Right renal pelvis (tissue), 4 donors: ENCODE results near the gene SECISBP2L. TPM values are rescaled to one million over a fixed set of nuclear protein-coding genes. Genes with fewer than 3 reads are reported as not detected.
"Not testable (repeated sequence)": the region's sequence is repeated elsewhere in the genome, so short reads cannot be mapped to it uniquely, and the experiment has no call there.

ENCODE experiments used
- DNase-seq, 4 donors: peaks; one replicate each; pipeline ENCODE4 v3.0.0-alpha.2; 2013; ENCODE audit warnings: low read depth in 4 of 4, low spot score in 3 of 4, missing footprints in 1 of 4
- polyA plus RNA-seq, 4 donors: library from polyadenylated mRNA; unstranded; fragments of 120-200 nt; gene quantifications; one replicate each; pipeline ENCODE4 v1.2.1, GENCODE V29; 2013; ENCODE audit not compliant: insufficient read length in 4 of 4

The SECISBP2L gene, protein sequence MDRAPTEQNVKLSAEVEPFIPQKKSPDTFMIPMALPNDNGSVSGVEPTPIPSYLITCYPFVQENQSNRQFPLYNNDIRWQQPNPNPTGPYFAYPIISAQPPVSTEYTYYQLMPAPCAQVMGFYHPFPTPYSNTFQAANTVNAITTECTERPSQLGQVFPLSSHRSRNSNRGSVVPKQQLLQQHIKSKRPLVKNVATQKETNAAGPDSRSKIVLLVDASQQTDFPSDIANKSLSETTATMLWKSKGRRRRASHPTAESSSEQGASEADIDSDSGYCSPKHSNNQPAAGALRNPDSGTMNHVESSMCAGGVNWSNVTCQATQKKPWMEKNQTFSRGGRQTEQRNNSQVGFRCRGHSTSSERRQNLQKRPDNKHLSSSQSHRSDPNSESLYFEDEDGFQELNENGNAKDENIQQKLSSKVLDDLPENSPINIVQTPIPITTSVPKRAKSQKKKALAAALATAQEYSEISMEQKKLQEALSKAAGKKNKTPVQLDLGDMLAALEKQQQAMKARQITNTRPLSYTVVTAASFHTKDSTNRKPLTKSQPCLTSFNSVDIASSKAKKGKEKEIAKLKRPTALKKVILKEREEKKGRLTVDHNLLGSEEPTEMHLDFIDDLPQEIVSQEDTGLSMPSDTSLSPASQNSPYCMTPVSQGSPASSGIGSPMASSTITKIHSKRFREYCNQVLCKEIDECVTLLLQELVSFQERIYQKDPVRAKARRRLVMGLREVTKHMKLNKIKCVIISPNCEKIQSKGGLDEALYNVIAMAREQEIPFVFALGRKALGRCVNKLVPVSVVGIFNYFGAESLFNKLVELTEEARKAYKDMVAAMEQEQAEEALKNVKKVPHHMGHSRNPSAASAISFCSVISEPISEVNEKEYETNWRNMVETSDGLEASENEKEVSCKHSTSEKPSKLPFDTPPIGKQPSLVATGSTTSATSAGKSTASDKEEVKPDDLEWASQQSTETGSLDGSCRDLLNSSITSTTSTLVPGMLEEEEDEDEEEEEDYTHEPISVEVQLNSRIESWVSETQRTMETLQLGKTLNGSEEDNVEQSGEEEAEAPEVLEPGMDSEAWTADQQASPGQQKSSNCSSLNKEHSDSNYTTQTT
- polyA plus RNA-seq = 10 to 100 TPM; 46.8 to 60.5 (median 54.8) TPM

DNA sequence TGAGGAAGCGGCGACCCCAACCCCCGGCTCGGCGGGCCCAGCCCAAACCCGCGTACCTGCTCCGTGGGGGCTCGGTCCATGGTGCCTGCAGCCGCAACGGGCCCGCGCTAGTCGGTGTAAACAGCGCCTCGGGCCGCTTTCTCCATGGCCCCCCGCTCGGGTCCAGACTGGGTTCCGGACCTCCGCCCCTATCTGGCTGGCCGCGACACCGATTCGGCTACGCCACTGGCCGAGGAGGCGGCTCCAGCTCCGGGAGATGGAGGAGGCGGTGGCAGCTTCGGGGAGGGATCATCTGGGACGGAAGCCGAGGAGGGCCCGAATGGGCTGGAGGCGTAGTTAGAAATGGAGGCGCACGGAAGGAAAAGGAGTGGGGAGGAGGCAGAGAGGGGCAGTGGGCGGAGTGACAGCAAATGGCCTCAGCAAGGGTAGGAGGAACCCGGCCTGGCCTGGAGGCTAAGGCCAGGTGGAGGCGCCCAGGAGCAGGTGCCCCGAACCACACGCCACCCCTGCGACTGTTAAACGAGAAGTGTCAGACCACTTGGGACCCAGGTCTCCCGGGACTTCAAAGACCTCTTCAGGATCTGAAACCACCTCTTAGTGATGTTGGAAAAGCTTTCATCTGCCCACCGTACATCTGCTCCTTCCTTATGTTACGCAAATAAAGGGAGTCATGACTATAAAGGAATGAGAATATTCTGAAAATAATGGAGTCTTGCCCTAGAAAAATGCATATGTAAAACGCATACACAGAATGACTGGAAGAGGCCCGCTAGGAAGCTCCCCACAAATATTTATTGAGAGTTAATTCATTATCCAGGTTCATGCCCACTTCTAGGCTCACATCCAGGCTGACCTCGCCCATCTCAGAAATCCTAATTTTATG lies at the start of gene SECISBP2L:
Gene SECISBP2L, minus strand, starts transcription at position 227 of the 883 bp plus-strand sequence. Its CDS starts 147 bp downstream, at position 80.
- peak; percentile 87 to 93 (median 92) for DNase-seq

DNA sequence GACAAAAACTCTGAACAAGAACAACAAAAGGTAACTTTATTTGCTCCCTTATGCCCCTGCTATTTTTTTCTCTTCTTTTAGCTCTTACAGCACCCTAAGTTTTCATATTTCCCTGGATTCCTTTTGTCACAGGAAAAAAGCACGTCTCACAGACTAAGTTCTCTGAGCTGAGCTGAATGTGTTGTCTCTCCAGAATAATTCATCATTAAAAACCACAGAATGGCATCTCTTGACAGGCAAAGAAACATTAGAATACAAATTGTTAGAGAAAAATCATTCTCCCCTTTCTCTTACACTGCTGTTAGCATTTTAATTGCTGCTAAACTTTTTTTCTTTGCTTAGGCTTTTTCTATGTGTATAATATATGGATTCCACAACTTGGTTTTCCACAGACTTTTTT lies 48.7 kb upstream of the SECISBP2L start:
- DNase-seq = no peak

DNA sequence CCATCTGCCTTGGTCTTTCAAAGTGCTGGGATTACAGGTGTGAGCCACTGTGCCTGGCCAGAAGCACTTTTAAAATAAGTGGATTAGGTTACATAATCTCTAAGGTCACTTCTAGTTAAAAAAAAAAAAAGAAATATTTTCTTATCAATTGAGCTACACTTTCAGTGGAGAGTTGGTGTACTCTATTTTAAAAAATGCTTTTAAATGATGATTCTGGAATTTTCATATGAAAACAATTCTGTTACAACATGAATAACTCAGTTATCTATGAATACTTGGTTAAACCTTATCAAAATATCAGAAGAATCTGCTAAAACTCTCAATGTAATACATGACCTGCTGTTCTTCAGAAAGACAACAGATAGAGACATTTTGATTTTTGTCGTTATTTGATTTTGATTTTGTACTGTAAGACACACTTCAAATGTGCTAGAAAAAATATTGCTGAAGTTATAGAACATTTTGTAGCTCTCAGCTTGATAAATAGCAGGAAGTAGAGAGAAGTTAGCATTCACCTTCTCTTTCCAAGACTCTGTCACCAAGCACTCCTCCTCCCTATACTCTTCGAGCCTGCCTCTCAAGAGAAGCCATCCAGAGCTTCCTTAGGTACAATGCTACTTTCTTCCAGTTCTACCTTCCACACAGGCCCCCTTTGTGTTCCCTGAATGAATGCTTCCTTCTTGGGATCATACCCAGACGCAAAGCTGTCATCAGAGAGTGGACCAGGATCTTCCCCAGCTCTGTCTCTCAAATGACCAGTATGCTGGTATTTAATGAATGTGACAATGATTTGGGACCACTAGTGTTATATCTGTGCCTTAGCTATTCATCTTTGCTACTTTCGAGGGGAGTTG lies 47.2 kb upstream of the SECISBP2L start:
- DNase-seq = no peak

DNA sequence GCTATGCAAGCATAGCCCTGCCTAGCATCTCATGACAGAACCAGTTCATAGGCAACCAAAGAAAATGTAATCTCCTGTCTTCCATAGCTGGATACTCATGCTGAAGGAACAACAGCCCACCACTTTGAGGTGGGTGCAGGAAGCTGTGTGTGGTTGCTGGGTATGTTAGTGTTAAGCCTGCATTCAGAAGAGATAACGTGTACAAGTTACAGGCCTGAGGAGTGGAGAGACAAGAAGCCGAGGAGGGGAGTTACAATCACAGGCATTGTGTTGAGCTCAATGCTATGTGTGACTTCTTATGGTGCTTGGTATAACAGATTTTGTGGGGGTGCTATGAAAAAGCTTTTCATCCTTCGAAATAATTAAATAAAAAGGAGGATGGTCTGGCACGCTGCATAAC lies 42.8 kb upstream of the SECISBP2L start:
- DNase-seq = no peak

DNA sequence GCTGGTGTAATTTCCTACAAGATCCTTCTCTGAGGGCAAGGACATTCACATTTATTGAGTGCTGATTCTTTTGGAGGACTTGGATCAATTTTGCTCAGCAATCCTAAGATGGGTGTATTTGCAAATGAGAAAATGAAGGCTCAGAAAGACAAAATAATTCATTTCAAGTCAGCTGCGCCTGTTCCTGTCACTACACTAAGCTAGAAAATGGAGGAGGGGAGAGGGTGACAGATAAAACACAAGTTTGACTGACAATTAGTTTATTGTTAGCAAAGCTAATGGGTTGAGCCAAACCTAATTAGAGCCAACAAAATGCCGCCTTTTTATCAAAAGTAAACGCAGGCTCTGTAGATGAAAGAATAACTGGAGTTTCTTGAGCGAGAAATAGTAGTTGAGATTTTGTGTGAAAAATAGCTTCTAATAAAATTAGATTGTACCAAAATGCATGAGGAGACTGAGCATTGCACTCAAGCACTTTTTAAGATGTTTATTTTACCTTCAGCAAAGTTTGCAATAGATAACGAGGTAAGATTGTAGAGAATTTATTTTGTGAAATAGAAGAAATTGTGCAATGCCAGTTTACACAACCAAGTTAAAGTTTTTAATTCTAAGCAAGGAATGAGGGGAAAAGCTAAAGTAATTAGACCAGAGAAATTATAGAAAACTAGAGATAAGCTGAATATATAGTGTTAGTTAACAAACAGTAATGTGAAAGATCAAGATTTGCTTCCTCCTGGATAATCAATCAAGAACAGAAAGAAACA lies 39.6 kb upstream of the SECISBP2L start:
- DNase-seq = no peak

DNA sequence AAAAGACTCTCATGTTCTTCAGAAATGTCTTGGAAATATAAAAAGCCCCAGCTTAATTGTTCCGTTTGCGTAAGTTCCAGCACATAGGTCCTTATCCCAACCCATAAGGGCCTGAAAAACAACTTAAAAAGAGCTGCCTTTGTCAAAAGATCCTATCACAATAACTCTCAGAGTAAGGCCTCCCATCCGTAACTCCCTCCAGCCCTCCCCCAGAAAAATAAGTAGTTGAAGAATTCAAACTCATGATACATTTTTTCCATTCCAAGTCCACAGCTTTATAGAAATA lies 38.0 kb upstream of the SECISBP2L start:
- DNase-seq = no peak

DNA sequence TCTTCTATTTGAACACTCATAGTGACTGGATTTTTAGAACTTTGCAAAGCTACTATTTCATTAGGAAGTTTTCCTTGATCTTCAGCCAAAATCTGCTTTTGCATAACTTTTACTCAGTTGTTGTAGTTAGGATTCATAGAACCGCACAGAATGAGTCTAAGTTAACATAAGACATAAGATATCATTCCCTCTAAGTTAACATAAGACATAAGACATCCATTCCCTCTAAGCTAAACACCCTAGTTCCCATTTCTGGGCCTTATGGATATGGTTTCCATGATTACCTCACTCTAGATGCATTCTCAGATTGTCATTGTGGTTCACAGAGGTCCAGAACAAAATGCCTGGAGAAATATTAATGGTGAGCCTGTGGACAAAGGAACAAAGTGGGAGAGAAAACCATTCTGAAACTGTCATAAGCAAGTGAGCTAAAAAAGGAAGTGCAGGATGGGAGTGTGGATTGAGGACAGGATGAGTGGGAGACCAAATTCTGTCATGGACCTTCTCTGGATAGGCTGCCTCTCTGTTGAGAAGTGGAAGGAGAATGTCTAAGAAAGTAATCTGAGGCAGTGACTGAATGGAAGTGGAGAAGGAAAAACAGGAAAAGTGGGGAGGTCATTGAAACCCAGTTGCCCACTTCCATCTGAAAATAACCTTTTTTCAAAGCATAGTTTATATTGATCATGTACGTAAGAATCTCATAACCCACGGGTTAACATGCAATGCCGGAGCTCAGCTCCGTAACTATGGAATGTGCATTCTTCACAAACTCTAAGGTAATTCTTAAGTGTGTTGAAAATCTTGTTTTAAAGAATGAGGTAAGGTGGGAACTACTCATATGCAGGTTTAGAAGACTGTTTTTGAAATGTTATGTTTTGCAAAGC lies 37.4 kb upstream of the SECISBP2L start:
- no peak for DNase-seq

DNA sequence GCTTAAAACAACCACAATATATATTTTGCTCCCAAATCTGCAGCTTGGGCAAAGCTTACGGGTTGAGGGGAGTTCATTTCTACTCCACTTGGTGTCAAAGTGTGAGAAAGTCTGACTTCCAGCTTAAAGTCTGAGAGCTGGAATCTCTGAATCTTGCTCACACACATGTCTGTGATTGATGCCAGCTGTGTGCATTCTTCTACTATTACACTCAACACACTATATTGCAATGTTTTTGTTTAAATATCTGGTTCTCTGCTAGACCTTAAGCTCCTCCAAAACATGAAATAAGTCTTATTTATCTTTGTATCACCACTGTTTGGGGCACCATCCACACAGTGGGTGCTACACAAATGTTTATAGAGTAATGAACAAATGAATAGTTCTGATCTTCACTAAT lies 36.7 kb upstream of the SECISBP2L start:
- DNase-seq = peak in 2 of 4 donors; percentile 15 to 23

DNA sequence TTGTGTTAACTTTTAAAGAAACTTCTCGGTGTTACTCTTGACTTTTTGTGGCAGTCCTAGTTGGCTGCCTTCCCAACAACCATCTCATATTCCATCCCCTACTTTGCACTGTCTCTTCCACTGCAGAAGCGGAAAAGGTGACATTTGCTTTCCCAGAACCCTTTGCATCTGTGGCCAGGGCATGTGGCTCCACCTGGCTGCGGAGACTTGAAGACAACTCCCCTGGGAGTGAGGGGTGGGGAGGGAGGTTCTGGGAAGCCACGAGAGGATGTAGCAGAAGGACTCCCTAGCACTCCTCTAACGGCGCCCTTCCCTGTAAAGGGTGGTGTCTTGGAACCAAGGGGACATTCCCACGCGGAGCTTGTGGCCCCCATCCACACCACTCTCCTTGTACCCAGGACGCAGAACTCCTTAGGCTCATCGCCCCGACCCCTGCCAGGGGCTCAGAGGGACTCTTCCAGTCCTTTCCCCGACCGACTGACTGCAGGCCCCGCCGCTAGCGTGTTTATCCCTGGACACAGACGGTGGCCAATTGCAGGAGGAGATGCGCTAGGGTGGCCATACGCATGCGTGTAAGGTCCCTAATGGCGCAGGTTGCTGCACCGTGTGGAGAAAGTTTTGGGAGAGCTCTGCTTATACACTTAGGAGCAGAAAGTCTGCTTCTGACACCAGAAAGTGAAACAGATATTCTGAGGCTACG lies 33.2 kb upstream of the SECISBP2L start:
- no peak for DNase-seq

DNA sequence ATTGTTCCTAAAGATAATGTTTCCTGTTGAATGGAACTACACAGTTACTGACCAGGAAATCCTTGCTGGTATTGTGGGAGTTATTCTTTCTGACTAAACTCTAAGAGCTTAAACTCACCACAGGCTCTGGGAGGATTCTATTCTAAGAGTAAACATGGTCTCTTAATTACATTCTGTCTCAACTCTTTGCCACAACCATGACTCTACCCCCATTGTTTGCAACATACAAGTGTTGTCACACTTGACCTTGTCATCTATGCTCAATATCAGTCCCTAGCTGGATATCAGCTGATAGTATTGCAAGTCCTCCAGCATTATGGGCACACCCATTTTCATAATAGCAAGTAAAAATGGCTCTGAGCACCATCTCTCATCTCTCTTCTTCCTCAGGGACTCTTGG lies 29.6 kb upstream of the SECISBP2L start:
- DNase-seq = no peak

DNA sequence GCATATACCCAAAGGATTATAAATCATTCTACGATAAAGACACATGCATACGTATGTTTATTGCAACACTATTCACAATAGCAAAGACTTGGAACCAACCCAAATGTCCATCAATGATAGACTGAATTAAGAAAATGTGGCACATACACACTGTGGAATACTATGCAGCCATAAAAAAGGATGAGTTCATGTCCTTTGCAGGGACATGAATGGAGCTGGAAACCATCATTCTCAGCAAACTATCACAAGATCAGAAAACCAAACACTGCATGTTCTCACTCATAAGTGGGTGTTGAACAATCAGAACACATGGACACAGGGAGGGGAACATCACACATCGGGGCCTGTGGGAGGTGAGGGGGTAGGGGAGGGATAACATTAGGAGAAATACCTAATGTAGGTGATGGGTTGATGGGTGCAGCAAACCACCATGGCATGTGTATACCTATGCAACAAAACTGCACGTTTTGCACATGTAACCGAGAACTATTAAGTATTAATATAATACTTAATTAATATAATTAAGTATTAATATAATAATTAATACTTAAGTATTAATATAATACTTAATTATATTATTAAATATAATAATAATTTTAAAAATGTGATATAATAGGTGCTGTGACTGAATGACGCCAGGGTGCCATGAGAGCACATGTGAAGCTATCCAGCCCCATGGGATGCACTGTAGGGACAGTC lies 28.5 kb upstream of the SECISBP2L start:
- DNase-seq = not testable (repeated sequence)

DNA sequence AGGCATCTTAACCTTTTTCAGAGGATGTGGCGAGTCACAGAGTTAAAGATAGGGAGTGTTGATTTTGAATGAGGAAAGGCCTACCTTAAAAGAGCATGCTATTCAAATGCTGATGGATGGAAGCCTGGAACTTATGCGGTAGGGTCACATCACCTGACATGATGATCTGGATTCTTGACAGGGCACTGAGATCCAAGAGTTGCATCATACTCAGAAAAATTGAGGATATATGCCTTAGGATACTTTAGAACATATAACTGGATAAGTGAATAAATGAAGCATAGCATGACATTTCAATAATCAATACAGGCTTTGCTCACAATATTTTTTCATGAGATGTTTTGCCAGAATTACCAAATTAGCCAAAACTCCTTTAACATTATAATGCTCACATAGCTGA lies 20.1 kb upstream of the SECISBP2L start:
- no peak for DNase-seq

DNA sequence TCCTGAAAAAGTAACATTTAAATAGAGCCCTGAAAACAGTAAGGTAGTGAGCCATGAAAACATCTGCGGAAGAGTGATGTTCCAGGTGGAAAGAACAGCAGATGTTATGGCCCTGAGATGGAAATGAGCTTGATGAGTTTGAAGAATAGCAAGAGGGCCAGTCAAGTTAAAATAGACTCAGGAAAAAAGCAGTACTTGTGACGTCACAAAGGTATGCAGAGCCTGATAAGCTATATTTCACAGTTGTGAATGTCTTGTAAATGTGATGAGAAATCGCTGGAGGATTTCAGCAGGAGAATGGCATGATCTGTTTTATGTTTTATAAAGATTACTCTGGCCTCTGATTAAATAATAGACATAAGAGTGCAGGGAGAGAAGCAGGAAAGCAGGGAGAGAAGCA lies 18.6 kb upstream of the SECISBP2L start:
- no peak for DNase-seq

DNA sequence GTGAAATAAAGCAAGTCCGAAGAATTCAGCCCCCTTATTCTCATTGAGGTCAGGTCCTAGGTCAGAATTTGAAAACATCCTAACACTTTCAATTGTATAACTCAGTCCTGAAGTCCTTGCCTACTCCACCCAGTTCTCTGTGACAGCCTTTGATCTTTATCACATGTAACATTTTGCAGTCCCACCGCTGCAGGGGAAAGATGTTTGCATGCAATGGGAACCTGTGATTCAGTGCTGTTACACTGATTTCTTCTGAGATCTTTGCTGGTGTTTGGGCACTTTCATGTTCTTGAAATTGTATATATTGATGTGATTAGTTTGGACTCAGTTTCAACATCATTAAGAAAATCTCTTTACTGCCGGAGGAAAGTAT lies 18.0 kb upstream of the SECISBP2L start:
- DNase-seq = no peak

DNA sequence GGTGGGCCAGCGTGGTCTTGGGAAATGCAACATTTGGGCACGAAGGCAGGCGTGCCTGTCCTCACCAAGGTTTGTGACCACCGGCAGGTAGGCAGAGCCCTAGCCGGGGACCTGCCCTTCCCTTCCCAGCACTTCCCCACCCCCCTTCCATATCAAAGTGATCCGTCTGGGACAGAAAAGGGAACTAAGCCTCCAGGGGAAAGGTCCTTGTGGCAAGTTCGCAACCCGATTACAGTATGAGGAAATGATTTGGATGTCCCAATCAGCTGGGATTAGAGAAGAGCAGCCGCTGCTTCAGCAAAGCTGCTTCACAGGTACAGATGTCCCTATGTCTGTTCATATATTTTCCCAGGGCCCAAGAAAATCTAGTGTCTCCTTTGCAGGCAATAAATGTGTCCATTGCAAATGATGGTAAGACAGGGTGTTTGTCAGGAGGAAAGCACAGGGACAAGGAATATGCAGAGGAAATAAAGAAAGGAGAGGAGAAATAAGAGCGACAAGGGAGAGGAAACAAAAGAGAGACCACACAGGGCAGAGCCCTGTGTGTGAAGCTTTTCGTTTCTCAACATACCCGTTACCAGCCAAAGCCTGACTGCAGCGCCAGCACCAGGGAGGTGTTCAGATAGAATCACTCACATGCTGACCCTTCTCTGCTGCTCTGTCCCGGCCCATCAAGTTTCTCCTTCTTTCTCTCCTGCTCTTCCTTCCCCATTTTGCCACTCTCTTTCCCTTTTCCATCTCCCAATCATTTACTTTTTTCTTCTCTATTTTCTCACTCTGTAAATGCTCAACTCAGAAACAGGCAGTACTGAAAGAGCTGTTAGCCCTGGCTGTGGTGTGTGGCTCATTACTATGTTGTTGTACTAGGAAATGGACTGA lies 17.4 kb upstream of the SECISBP2L start:
- no peak for DNase-seq

DNA sequence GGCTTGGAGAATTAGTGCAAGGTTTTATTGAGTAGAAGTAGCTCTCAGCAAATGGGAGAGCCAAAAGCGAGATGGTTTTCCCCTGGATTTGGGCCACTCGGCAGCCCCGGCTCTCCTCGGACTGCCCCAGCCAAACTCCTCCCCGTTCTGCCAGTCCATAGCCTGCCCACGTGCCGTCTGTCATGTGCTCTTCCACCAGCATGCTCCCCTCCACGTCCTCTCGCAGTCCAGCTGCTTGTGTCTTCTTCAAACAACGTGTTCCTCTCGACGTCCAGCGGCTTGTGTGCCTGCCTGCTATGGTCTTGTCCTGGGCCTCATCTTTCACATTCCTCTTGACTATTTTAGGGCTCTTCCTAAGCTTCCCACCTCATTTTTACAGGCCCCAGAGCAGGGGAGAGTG lies 16.7 kb upstream of the SECISBP2L start:
- no peak for DNase-seq
